Ascending aorta (tissue), 2 donors: ENCODE results near the gene IGF2R. TPM values are rescaled to one million over a fixed set of nuclear protein-coding genes. Genes with fewer than 3 reads are reported as not detected.
"Not testable (repeated sequence)": the region's sequence is repeated elsewhere in the genome, so short reads cannot be mapped to it uniquely, and the experiment has no call there.

Source experiments
- DNase-seq, 2 donors: peaks; one replicate each; pipeline ENCODE4 v3.0.0-alpha.2; 2019; ENCODE audit warnings: low spot score in 2 of 2
- H3K27ac ChIP-seq, 2 donors: fragments of 200-600 bp; sonication (generic); one replicate each; pipeline ENCODE4 v1.5.1; 2016 to 2017; ENCODE audit warnings: mild to moderate bottlenecking in 1 of 2
- H3K27me3 ChIP-seq: fragments of 200-600 bp; sonication (generic); one replicate; pipeline ENCODE4 v1.5.1; 2017
- H3K36me3 ChIP-seq, 2 donors: fragments of 200-600 bp; sonication (generic); one replicate each; pipeline ENCODE4 v1.5.1; 2016
- H3K4me1 ChIP-seq, 2 donors: fragments of 200-600 bp; sonication (generic); one replicate each; pipeline ENCODE4 v1.5.1; 2016 to 2017; ENCODE audit warnings: mild to moderate bottlenecking in 1 of 2
- H3K4me3 ChIP-seq, 2 donors: fragments of 200-600 bp; sonication (generic); one replicate each; pipeline ENCODE4 v1.5.1; 2016 to 2017; ENCODE audit warnings: mild to moderate bottlenecking in 1 of 2
- H3K9me3 ChIP-seq, 2 donors: fragments of 200-600 bp; sonication (generic); one replicate each; pipeline ENCODE4 v1.5.1; 2016
- CTCF ChIP-seq, 3 experiments: fragments of 200-600 bp in 2 of 3; fragments of 450-650 bp in 1 of 3; sonication (generic) in 2 of 3; IDR thresholded peaks; one replicate each; pipeline ENCODE4 v1.5.1; 2016 to 2019; ENCODE audit warnings: antibody characterized with exemption in 3 of 3, mild to moderate bottlenecking in 1 of 3, moderate library complexity in 1 of 3
- intact Hi-C: fragments of 100-400 bp; cut with DNase I; formaldehyde crosslinking; loops from one replicate; pipeline ENCODE4 v1.15.1; 2023
- total RNA-seq: library from RNA; depleted of rRNA; stranded (reverse); fragments of >200 nt; gene quantifications from one replicate; pipeline ENCODE4 v1.1.0, GENCODE V29; 2016

IGF2R gene
- total RNA-seq, 1 donor from 2014 or later = 104 TPM

DNA sequence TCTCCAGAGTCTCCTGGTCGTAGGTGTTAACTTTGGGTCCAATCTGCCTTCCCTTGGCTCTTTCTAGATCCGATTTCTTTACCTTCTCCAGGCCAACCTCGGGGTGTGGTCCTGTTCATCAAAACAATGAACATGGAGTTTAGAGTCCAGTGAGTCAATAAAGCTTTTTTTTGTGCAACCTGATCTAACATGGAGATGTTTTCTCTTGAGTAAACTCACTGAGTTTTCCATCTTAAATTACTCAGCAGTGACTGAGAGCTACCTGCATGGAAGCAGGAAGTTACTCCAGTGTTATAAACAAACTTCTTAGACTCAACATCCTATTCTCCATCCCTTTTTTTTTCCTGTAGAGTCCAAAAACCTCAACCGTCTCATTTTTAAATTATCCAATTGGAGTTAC, 137.8 kb downstream of the IGF2R start:
- no peak overlapping the region for H3K27ac ChIP-seq
- no peak for DNase-seq
- H3K9me3 ChIP-seq = no peaks in the 10 kb centered on the region
- intact Hi-C loops = no loop called here
- TF ChIP-seq CTCF (IDR thresholded peaks at IDR 0.05) = no peak
- H3K27me3 ChIP-seq = no peaks in the 10 kb centered on the region
- peaks cover 15 to 32% of the 10 kb centered on the region in 2 donors for H3K36me3 ChIP-seq
- no peak overlapping the region for H3K4me3 ChIP-seq
- H3K4me1 ChIP-seq = peaks cover 8 to 15% of the 10 kb centered on the region in 2 donors

DNA sequence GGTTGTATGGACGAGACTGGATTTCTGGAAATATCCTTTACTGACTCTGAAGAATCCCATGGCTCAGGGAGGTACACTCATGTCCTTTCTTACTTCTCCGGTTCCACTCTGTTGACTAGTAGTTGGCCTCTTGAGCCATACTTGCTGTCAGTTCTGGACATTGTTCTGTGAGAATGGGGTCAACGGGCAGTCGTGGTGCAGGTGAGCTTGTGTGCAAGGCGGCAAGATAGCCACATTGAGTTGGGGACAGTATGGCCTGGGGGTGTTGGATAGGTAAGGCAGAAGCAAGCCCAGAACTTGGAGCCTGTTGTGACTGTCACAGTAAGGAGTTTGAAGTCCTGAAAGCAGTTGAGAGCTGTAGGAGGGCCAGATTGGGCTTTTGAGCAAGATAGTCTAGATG, 139.2 kb downstream of the IGF2R start:
- intact Hi-C loops = no loop called here
- no peaks in the 10 kb centered on the region for H3K27me3 ChIP-seq
- H3K27ac ChIP-seq = no peak overlapping the region
- peaks cover 8 to 15% of the 10 kb centered on the region in 2 donors for H3K4me1 ChIP-seq
- H3K9me3 ChIP-seq = no peaks in the 10 kb centered on the region
- no peak overlapping the region for H3K4me3 ChIP-seq
- DNase-seq = no peak
- TF ChIP-seq CTCF (IDR thresholded peaks at IDR 0.05) = no peak
- H3K36me3 ChIP-seq = peaks cover 15 to 30% of the 10 kb centered on the region in 2 donors

DNA sequence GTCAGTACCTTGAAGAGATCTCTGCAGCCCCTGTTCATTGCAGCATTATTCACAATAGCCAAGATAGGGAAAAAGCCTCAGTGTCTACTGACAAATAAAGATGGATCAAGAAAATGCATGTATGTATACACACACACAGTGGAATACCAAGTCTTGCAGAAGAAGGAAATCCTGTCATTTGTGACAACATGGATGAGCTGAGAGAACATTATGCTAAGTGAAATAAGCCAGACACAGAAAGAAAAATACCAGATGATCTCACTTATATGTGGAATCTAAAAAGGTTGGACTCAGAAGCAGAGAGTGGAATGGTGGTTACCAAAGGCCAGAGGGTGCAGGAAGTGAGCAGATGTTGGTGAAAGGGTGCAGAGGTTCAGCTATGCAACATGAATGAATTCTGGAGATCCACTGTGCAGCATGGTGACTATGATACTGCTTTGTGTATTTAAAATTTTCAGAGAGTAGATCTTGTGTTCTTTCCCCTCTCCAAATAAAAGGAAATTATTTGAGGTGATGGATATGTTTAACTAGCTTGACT, 141.8 kb downstream of the IGF2R start:
- no peak overlapping the region for H3K27ac ChIP-seq
- intact Hi-C loops = no loop called here
- no peak overlapping the region for H3K4me3 ChIP-seq
- H3K9me3 ChIP-seq = no peaks in the 10 kb centered on the region
- H3K4me1 ChIP-seq = no peaks in the 10 kb centered on the region
- no peaks in the 10 kb centered on the region for H3K27me3 ChIP-seq
- no peak for TF ChIP-seq CTCF (IDR thresholded peaks at IDR 0.05)
- DNase-seq = no peak
- H3K36me3 ChIP-seq = peaks cover 4 to 21% of the 10 kb centered on the region in 2 donors

- no peaks in the 10 kb centered on the region for H3K4me1 ChIP-seq
- H3K27me3 ChIP-seq = no peaks in the 10 kb centered on the region
- no peak for TF ChIP-seq CTCF (IDR thresholded peaks at IDR 0.05)
- no peak overlapping the region for H3K27ac ChIP-seq
- H3K4me3 ChIP-seq = no peak overlapping the region
- H3K9me3 ChIP-seq = no peaks in the 10 kb centered on the region
- intact Hi-C loops = no loop called here
- DNase-seq = no peak
- H3K36me3 ChIP-seq = peaks cover 3 to 14% of the 10 kb centered on the region in 2 donors
Observed at GRCh38 chr6:160111806-160112205, 142.9 kb downstream of the IGF2R start.

DNA sequence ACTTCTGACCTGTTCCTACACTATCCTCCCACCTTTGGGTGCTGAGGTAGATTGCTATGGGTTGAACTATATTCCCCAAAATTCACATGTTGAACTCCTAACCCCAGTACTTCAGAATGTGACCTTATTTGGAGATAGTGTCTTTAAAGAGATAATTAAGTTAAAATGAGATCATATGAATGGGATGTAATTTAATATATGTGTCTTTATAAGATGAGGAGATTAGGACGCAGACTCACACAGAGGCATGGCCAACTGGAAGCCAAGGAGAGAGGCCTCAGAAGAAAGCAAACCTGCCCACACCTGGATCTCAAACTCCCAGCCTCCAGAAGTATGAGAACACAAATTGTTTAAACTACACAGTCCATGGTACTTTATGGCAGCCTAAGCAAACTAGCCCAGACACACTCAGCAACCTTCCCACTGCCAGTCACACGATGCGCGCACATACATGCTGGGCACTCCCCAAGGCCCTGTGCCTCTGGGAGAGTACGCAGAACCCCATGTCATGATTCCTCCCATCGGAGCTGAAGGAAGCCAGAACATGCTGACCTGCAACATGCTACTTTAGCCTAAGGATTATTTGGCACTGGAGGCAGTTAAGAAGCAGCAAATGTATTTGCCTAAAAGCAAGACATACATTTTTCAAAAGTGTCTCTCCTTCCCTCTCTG, 143.9 kb downstream of the IGF2R start:
- peaks cover 3 to 14% of the 10 kb centered on the region in 2 donors for H3K36me3 ChIP-seq
- intact Hi-C loops = no loop called here
- no peak overlapping the region for H3K4me3 ChIP-seq
- no peak for TF ChIP-seq CTCF (IDR thresholded peaks at IDR 0.05)
- no peak for DNase-seq
- H3K9me3 ChIP-seq = no peaks in the 10 kb centered on the region
- no peak overlapping the region for H3K27ac ChIP-seq
- H3K4me1 ChIP-seq = no peaks in the 10 kb centered on the region
- H3K27me3 ChIP-seq = no peaks in the 10 kb centered on the region

DNA sequence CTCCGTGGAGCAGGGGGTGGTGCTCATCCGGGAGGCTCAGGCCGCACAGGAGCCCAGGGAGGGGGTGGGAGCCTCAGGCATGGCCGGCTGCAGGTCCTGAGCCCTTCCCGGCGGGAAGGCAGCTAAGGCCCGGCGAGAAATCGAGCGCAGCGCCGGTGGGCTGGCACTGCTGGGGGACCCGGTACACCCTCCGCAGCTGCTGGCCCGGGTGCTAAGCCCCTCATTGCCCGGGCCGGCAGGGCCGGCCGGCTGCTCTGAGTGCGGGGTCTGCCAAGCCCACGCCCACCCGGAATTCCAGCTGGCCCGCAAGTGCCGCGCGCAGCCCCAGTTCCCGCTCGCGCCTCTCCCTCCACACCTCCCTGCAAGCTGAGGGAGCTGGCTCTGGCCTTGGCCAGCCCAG, 145.7 kb downstream of the IGF2R start:
- peaks cover 3 to 13% of the 10 kb centered on the region in 2 donors for H3K36me3 ChIP-seq
- DNase-seq, H3K4me1 ChIP-seq, H3K27me3 ChIP-seq, H3K4me3 ChIP-seq, intact Hi-C loops, H3K9me3 ChIP-seq, H3K27ac ChIP-seq: not testable (repeated sequence)
